Measurements from ENCODE around the gene ARHGAP6.
A peak's percentile ranks its signal among the peaks of the same experiment; 100 is the strongest.

ARHGAP6 gene

GRCh38 chrX:11665168-11666111 lies at the start of gene ARHGAP6:
Gene ARHGAP6, minus strand, starts transcription at chrX:11665920. Its CDS starts 1,092 bp downstream, at chrX:11664828.
- DNase-seq: peak; percentile 5

- no peak for DNase-seq
Observed at GRCh38 chrX:11704725-11705495, 39.2 kb upstream of the ARHGAP6 start.

- DNase-seq: no peak
Observed at GRCh38 chrX:11703855-11704254, 38.1 kb upstream of the ARHGAP6 start.

GRCh38 chrX:11702965-11703631 lies 37.4 kb upstream of the ARHGAP6 start:
- no peak for DNase-seq

- DNase-seq: no peak
Observed at GRCh38 chrX:11702420-11702819, 36.7 kb upstream of the ARHGAP6 start.

GRCh38 chrX:11698702-11699101 lies 33.0 kb upstream of the ARHGAP6 start:
- no peak for DNase-seq

GRCh38 chrX:11688201-11688600 lies 22.5 kb upstream of the ARHGAP6 start:
- no peak for DNase-seq

GRCh38 chrX:11687157-11687556 lies 21.4 kb upstream of the ARHGAP6 start:
- DNase-seq: no peak

- no peak for DNase-seq
Observed at GRCh38 chrX:11683057-11683456, 17.3 kb upstream of the ARHGAP6 start.

GRCh38 chrX:11678158-11678557 lies 12.4 kb upstream of the ARHGAP6 start:
- peak; percentile 7 for DNase-seq

GRCh38 chrX:11672213-11672612 lies 6.5 kb upstream of the ARHGAP6 start:
- DNase-seq: no peak

GRCh38 chrX:11670316-11670715 lies 4.6 kb upstream of the ARHGAP6 start:
- no peak for DNase-seq

- no peak for DNase-seq
Observed at GRCh38 chrX:11666952-11667685, 1.4 kb upstream of the ARHGAP6 start.

- no peak for DNase-seq
Observed at GRCh38 chrX:11666164-11666563, 444 bp upstream of the ARHGAP6 start.

GRCh38 chrX:11664211-11665167 lies 1.2 kb downstream of the ARHGAP6 start:
- DNase-seq: no peak

- no peak for DNase-seq
Observed at GRCh38 chrX:11663875-11664210, 1.9 kb downstream of the ARHGAP6 start.

GRCh38 chrX:11655282-11656015 lies 10.3 kb downstream of the ARHGAP6 start:
- no peak for DNase-seq

GRCh38 chrX:11648705-11649519 lies 16.8 kb downstream of the ARHGAP6 start:
- no peak for DNase-seq

- DNase-seq: no peak
Observed at GRCh38 chrX:11647138-11647537, 18.6 kb downstream of the ARHGAP6 start.

Measured in hematopoietic multipotent progenitor cell treated with erythropoietin and hydrocortisone succinate and interleukin-3 and kit ligand, for 4 days (in vitro differentiated cells).